H1 (cell line): ENCODE results near the gene RNF215. TPM values are rescaled to one million over a fixed set of nuclear protein-coding genes. Genes with fewer than 3 reads are reported as not detected.

Experiments
- BACH1 ChIP-seq: IDR thresholded peaks from 2 replicates; pipeline ENCODE4 v1.6.1; 2012; ENCODE audit warnings: low read length, improper control_type of control experiment
- BRCA1 ChIP-seq: IDR thresholded peaks from 2 replicates; pipeline ENCODE4 v1.6.1; 2012; ENCODE audit warnings: low read depth, low read length, improper control_type of control experiment
- EGR1 ChIP-seq: IDR thresholded peaks from 2 replicates; pipeline ENCODE4 v1.6.1; 2011; ENCODE audit warnings: low read depth, low read length, borderline replicate concordance
- GTF2F1 ChIP-seq: IDR thresholded peaks from 2 replicates; pipeline ENCODE4 v1.6.1; 2012; ENCODE audit warnings: low read depth, low read length, improper control_type of control experiment, borderline replicate concordance
- MAFK ChIP-seq: IDR thresholded peaks from 2 replicates; pipeline ENCODE4 v1.6.1; 2012; ENCODE audit warnings: low read depth, mild to moderate bottlenecking, improper control_type of control experiment, low read length
- PHF8 ChIP-seq: fragments of 200-600 bp; sonication (generic); conservative IDR thresholded peaks from 2 replicates; pipeline ENCODE4 v1.7.1; 2012; ENCODE audit warnings: low read depth, mild to moderate bottlenecking, inconsistent platforms, low read length, moderate library complexity
- RNF2 ChIP-seq: fragments of 200-900, 300-1000 bp; sonication (generic); IDR thresholded peaks from 2 replicates; pipeline ENCODE4 v1.7.1; 2016; ENCODE audit warnings: borderline replicate concordance, low read depth, mild to moderate bottlenecking, antibody characterized with exemption, low read length; ENCODE audit not compliant: poor library complexity, severe bottlenecking; ENCODE audit errors: missing control alignments
- polyA plus RNA-seq, 7 experiments: library from polyadenylated mRNA; depleted of rRNA in 3 of 7; stranded (reverse) in 5 of 7; unstranded in 2 of 7; fragments of >200 nt in 5 of 7; fragments of 200-250 nt in 2 of 7; gene quantifications; 1 replicate in 5 of 7; 2 replicates in 1 of 7; 4 replicates in 1 of 7; pipeline versions ENCODE4 v1.2.1 to v1.2.3, GENCODE V29; 2011 to 2013; ENCODE audit warnings: missing spikeins in 2 of 7, mixed read lengths in 2 of 7
- total RNA-seq: library from RNA; stranded (reverse); fragmentation: NEBNext Ultra II Directional; extraction: Animal tissue kit (Norgen Biotek cat#: 25700); gene quantifications from 2 replicates; pipeline ENCODE4 v1.2.1, GENCODE V29; 2021
- TF ChIP-seq, protein P1 (sequence below): fragments of 300-600 bp; sonication (generic); IDR thresholded peaks from 2 replicates; pipeline ENCODE4 v1.7.1; 2012; ENCODE audit warnings: low read length, moderate library complexity, mild to moderate bottlenecking, inconsistent platforms; ENCODE audit not compliant: insufficient replicate concordance
- TF ChIP-seq, protein P2 (sequence below): IDR thresholded peaks from 2 replicates; pipeline ENCODE4 v1.6.1; 2012; ENCODE audit warnings: inconsistent platforms
- TF ChIP-seq, protein P3 (sequence below): IDR thresholded peaks from 2 replicates; pipeline ENCODE4 v1.6.1; 2011; ENCODE audit warnings: low read depth, mild to moderate bottlenecking, low read length; ENCODE audit not compliant: insufficient read depth

The RNF215 gene
- total and polyA plus RNA-seq, 2 of the 8 experiments (the other 6 are each of a cell fraction or from before 2014, with no cell fraction given), result 13.1 to 19.0 TPM

DNA sequence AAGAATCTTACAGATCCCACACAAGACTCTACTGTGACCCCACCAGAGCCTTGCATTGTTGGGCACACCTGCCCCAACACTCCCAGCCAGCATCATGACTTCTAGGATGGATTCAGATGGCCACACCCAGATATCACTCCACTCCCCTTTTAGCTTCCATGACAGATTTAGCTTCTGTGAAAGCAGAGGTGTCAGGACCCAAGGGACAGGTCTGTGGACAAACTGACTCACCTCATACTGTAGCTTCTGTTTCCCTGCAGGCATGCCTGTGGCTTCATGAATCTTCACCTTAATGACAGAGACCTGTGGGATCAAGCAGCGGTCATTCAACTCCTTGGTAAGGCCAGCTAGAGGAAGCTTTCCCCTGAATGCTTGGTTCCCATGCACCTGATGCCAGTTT lies 52.0 kb downstream of the RNF215 start (continued):
- TF ChIP-seq, protein P1, sequence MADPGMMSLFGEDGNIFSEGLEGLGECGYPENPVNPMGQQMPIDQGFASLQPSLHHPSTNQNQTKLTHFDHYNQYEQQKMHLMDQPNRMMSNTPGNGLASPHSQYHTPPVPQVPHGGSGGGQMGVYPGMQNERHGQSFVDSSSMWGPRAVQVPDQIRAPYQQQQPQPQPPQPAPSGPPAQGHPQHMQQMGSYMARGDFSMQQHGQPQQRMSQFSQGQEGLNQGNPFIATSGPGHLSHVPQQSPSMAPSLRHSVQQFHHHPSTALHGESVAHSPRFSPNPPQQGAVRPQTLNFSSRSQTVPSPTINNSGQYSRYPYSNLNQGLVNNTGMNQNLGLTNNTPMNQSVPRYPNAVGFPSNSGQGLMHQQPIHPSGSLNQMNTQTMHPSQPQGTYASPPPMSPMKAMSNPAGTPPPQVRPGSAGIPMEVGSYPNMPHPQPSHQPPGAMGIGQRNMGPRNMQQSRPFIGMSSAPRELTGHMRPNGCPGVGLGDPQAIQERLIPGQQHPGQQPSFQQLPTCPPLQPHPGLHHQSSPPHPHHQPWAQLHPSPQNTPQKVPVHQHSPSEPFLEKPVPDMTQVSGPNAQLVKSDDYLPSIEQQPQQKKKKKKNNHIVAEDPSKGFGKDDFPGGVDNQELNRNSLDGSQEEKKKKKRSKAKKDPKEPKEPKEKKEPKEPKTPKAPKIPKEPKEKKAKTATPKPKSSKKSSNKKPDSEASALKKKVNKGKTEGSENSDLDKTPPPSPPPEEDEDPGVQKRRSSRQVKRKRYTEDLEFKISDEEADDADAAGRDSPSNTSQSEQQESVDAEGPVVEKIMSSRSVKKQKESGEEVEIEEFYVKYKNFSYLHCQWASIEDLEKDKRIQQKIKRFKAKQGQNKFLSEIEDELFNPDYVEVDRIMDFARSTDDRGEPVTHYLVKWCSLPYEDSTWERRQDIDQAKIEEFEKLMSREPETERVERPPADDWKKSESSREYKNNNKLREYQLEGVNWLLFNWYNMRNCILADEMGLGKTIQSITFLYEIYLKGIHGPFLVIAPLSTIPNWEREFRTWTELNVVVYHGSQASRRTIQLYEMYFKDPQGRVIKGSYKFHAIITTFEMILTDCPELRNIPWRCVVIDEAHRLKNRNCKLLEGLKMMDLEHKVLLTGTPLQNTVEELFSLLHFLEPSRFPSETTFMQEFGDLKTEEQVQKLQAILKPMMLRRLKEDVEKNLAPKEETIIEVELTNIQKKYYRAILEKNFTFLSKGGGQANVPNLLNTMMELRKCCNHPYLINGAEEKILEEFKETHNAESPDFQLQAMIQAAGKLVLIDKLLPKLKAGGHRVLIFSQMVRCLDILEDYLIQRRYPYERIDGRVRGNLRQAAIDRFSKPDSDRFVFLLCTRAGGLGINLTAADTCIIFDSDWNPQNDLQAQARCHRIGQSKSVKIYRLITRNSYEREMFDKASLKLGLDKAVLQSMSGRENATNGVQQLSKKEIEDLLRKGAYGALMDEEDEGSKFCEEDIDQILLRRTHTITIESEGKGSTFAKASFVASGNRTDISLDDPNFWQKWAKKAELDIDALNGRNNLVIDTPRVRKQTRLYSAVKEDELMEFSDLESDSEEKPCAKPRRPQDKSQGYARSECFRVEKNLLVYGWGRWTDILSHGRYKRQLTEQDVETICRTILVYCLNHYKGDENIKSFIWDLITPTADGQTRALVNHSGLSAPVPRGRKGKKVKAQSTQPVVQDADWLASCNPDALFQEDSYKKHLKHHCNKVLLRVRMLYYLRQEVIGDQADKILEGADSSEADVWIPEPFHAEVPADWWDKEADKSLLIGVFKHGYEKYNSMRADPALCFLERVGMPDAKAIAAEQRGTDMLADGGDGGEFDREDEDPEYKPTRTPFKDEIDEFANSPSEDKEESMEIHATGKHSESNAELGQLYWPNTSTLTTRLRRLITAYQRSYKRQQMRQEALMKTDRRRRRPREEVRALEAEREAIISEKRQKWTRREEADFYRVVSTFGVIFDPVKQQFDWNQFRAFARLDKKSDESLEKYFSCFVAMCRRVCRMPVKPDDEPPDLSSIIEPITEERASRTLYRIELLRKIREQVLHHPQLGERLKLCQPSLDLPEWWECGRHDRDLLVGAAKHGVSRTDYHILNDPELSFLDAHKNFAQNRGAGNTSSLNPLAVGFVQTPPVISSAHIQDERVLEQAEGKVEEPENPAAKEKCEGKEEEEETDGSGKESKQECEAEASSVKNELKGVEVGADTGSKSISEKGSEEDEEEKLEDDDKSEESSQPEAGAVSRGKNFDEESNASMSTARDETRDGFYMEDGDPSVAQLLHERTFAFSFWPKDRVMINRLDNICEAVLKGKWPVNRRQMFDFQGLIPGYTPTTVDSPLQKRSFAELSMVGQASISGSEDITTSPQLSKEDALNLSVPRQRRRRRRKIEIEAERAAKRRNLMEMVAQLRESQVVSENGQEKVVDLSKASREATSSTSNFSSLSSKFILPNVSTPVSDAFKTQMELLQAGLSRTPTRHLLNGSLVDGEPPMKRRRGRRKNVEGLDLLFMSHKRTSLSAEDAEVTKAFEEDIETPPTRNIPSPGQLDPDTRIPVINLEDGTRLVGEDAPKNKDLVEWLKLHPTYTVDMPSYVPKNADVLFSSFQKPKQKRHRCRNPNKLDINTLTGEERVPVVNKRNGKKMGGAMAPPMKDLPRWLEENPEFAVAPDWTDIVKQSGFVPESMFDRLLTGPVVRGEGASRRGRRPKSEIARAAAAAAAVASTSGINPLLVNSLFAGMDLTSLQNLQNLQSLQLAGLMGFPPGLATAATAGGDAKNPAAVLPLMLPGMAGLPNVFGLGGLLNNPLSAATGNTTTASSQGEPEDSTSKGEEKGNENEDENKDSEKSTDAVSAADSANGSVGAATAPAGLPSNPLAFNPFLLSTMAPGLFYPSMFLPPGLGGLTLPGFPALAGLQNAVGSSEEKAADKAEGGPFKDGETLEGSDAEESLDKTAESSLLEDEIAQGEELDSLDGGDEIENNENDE, result no peak
- TF ChIP-seq EGR1 (no peak), BACH1 (no peak), GTF2F1 (no peak), RNF2 (no peak), BRCA1 (no peak), MAFK (no peak), PHF8 (no peak)
- TF ChIP-seq, protein P2, sequence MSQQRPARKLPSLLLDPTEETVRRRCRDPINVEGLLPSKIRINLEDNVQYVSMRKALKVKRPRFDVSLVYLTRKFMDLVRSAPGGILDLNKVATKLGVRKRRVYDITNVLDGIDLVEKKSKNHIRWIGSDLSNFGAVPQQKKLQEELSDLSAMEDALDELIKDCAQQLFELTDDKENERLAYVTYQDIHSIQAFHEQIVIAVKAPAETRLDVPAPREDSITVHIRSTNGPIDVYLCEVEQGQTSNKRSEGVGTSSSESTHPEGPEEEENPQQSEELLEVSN, result no peak
- TF ChIP-seq, protein P3, sequence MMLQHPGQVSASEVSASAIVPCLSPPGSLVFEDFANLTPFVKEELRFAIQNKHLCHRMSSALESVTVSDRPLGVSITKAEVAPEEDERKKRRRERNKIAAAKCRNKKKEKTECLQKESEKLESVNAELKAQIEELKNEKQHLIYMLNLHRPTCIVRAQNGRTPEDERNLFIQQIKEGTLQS, result no peak
